ENCODE data around the gene GALNT10. TPM values are rescaled to one million over a fixed set of nuclear protein-coding genes. Genes with fewer than 3 reads are reported as not detected.

Gene GALNT10
- polyA plus RNA-seq, 1 of the 3 experiments (the other 2 are of a cell fraction): 56.3 TPM

DNA sequence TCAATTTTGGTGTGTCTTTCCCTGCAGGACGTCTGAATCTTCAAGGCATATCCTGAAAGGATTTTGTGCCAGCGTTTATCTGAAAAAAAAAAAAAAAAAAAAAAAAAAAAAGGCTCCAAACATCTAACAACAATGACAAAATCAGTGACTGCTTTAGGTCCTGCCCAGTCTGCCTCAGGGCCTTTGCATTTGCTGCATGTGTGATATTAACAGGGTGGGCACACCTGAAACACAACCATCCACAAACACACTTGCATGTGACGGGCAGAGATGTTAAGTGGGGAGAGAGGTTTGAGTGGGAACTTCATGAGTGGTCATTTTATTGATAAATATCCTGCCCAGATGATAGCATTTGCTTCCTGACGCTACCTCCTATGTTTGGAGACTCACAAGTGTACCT lies 172.9 kb downstream of the GALNT10 start:
- peaks cover 3% of the 10 kb centered on the region in 2 experiments for H3K36me3 ChIP-seq (replicated peaks in 1 of 2; ENCODE audit: control insufficient read depth in 1 of 2, insufficient read depth in 2 of 2, low read length in 1 of 2)
- peaks cover 42% of the 10 kb centered on the region for H3F3A ChIP-seq (replicated peaks; ENCODE audit: insufficient read depth)
- H3K4me2 ChIP-seq: no peak overlapping the region
- H3K27me3 ChIP-seq (ENCODE audit: insufficient read depth): no peaks in the 10 kb centered on the region
- peak overlapping the region in 1 of 2 experiments; percentile 6; a peak in 1 of 4 replicates for H3K27ac ChIP-seq (ENCODE audit: low read depth in 2 of 2, low read length in 1 of 2)
- H2AFZ ChIP-seq (ENCODE audit: low read depth): no peak overlapping the region
- ChIA-PET CTCF (interaction anchor here (1.0 to 1.2 kb wide), 2 partner anchors 41 to 158 kb away, joined by 3 to 4 read pairs; no protein-coding TSS in a partner anchor), POLR2A (no interaction called here)
- H4K20me1 ChIP-seq (ENCODE audit: insufficient read depth): no peaks in the 10 kb centered on the region
- WGBS (ENCODE audit: low lambda C conversion rate): 96% methylated on average over 4 of the region's 4 CpGs
- no peaks in the 10 kb centered on the region for H3K9me2 ChIP-seq
- TF ChIP-seq JUND (IDR thresholded peaks at IDR 0.05) (no peak), SIN3A (IDR thresholded peaks at IDR 0.05; ENCODE audit: borderline replicate concordance, low read depth, low read length) (no peak), TCF12 (IDR thresholded peaks at IDR 0.05) (no peak), RAD21 (IDR thresholded peaks at IDR 0.05; ENCODE audit: low read length) (no peak), GABPA (IDR thresholded peaks at IDR 0.05; ENCODE audit: low read depth) (no peak), RCOR1 (IDR thresholded peaks at IDR 0.05; ENCODE audit: low read length) (no peak), MXI1 (IDR thresholded peaks at IDR 0.05; ENCODE audit: low read depth, low read length) (no peak), CHD2 (IDR thresholded peaks at IDR 0.05; ENCODE audit: low read length, partially characterized antibody) (no peak)
- TF ChIP-seq, protein P1, sequence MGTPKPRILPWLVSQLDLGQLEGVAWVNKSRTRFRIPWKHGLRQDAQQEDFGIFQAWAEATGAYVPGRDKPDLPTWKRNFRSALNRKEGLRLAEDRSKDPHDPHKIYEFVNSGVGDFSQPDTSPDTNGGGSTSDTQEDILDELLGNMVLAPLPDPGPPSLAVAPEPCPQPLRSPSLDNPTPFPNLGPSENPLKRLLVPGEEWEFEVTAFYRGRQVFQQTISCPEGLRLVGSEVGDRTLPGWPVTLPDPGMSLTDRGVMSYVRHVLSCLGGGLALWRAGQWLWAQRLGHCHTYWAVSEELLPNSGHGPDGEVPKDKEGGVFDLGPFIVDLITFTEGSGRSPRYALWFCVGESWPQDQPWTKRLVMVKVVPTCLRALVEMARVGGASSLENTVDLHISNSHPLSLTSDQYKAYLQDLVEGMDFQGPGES (IDR thresholded peaks at IDR 0.05; ENCODE audit: low read depth, low read length): no peak
- DNase-seq: no peak
- H3K9me3 ChIP-seq: no peaks in the 10 kb centered on the region
- H3K4me1 ChIP-seq (ENCODE audit: control insufficient read depth in 1 of 2, insufficient read depth in 2 of 2, low read depth in 1 of 2, low read length in 1 of 2): peaks cover 17 to 37% of the 10 kb centered on the region in 2 experiments
- peaks cover 47% of the 10 kb centered on the region; the same call in 1 of the 2 replicates for H3K79me2 ChIP-seq (ENCODE audit: insufficient read depth)
- no peak overlapping the region for H3K4me3 ChIP-seq (ENCODE audit: low read depth in 2 of 2, low read length in 1 of 2)
- H3K9ac ChIP-seq: no peak overlapping the region

DNA sequence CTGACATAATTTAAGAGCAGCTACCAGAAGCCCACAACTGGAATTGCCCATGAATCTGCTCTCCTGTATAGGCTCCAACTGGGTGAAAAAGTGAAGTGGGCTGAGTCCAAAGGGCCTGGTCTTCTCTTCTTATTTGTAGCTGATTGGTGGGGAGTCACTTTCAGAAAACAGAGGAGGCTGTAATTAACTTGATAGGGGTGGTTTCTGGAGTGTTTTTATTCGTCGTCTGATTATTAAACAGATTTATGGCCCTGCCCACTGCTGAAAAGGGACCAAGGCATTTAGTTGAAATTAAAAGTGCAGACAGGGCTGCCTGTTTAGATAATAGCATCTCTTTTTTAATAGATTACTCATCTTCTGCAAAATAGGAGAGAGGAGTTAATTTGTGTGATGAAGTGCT lies 174.2 kb downstream of the GALNT10 start:
- no peak overlapping the region for H2AFZ ChIP-seq (ENCODE audit: low read depth)
- peaks cover 54% of the 10 kb centered on the region for H3F3A ChIP-seq (replicated peaks; ENCODE audit: insufficient read depth)
- peaks cover 52% of the 10 kb centered on the region; the same call in 1 of the 2 replicates for H3K79me2 ChIP-seq (ENCODE audit: insufficient read depth)
- no peaks in the 10 kb centered on the region for H3K9me3 ChIP-seq
- no peak for DNase-seq
- H3K4me1 ChIP-seq (ENCODE audit: control insufficient read depth in 1 of 2, insufficient read depth in 2 of 2, low read depth in 1 of 2, low read length in 1 of 2): peaks cover 8 to 51% of the 10 kb centered on the region in 2 experiments
- H3K9ac ChIP-seq: no peak overlapping the region
- H3K27me3 ChIP-seq (ENCODE audit: insufficient read depth): no peaks in the 10 kb centered on the region
- WGBS (ENCODE audit: low lambda C conversion rate): 40% methylated on average over 2 of the region's 2 CpGs
- no peaks in the 10 kb centered on the region for H3K9me2 ChIP-seq
- H3K27ac ChIP-seq (ENCODE audit: low read depth in 2 of 2, low read length in 1 of 2): peak overlapping the region; percentile 78 to 91; a peak in 3 of 4 replicates
- H3K4me2 ChIP-seq: peak overlapping the region; percentile 50; the same call in 1 of the 2 replicates
- H4K20me1 ChIP-seq (ENCODE audit: insufficient read depth): no peaks in the 10 kb centered on the region
- CTCF ChIA-PET: interaction anchor here (1.2 kb wide), 1 partner anchor 12 kb away, joined by 3 read pairs; no protein-coding TSS in a partner anchor
- TF ChIP-seq, protein P2, sequence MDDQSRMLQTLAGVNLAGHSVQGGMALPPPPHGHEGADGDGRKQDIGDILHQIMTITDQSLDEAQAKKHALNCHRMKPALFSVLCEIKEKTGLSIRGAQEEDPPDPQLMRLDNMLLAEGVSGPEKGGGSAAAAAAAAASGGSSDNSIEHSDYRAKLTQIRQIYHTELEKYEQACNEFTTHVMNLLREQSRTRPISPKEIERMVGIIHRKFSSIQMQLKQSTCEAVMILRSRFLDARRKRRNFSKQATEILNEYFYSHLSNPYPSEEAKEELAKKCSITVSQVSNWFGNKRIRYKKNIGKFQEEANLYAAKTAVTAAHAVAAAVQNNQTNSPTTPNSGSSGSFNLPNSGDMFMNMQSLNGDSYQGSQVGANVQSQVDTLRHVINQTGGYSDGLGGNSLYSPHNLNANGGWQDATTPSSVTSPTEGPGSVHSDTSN (IDR thresholded peaks at IDR 0.05): no peak; the same call in 1 of the 2 replicates
- 0 out of 4 replicates have a peak, but pooled peaks have one; percentile 25 to 40 for TF ChIP-seq EP300 (IDR thresholded peaks at IDR 0.05; ENCODE audit: borderline replicate concordance in 1 of 2, low read depth in 1 of 2, low read length in 1 of 2)
- TF ChIP-seq RCOR1 (IDR thresholded peaks at IDR 0.05; ENCODE audit: low read length): no peak
- no peak overlapping the region for H3K4me3 ChIP-seq (ENCODE audit: low read depth in 2 of 2, low read length in 1 of 2)
- POLR2A ChIA-PET: no interaction called here
- H3K36me3 ChIP-seq (replicated peaks in 1 of 2; ENCODE audit: control insufficient read depth in 1 of 2, insufficient read depth in 2 of 2, low read length in 1 of 2): peaks cover 3% of the 10 kb centered on the region in 2 experiments
